DOHH2 (cell line): ENCODE data around the gene GPRC5A.
A peak's percentile ranks its signal among the peaks of the same experiment; 100 is the strongest.

Experiments
- H3F3A ChIP-seq: fragments of 200-600 bp; sonication (generic), shearing (Covaris generic); 2 replicates; pipeline ENCODE4 v1.6.0; 2016; ENCODE audit warnings: antibody characterized with exemption, mild to moderate bottlenecking; ENCODE audit not compliant: control insufficient read depth, insufficient read depth
- H3K27ac ChIP-seq: fragments of 200-600 bp; sonication (generic); 2 replicates; pipeline ENCODE4 v1.5.1; 2014; ENCODE audit warnings: low read depth, mild to moderate bottlenecking, low read length, moderate library complexity
- H3K27me3 ChIP-seq: fragments of 200-600 bp; sonication (generic); 2 replicates; pipeline ENCODE4 v1.6.1; 2014; ENCODE audit warnings: mild to moderate bottlenecking, low read length, mixed read lengths; ENCODE audit not compliant: control insufficient read depth
- H3K36me3 ChIP-seq: fragments of 200-600 bp; sonication (generic); 2 replicates; pipeline ENCODE4 v1.6.1; 2014; ENCODE audit warnings: mild to moderate bottlenecking, low read length, moderate library complexity, mixed read lengths; ENCODE audit not compliant: control insufficient read depth
- H3K4me1 ChIP-seq: fragments of 200-600 bp; sonication (generic); 2 replicates; pipeline ENCODE4 v1.6.1; 2014; ENCODE audit warnings: mild to moderate bottlenecking, low read length, mixed read lengths; ENCODE audit not compliant: control insufficient read depth
- H3K4me2 ChIP-seq: fragments of 200-600 bp; sonication (generic); 2 replicates; pipeline ENCODE4 v1.6.0; 2014; ENCODE audit warnings: mild to moderate bottlenecking, low read length, moderate library complexity
- H3K4me3 ChIP-seq: fragments of 200-600 bp; sonication (generic); 2 replicates; pipeline ENCODE4 v1.5.1; 2014; ENCODE audit warnings: mild to moderate bottlenecking, low read length, mixed read lengths
- H3K79me2 ChIP-seq: fragments of 200-600 bp; sonication (generic); 2 replicates; pipeline ENCODE4 v1.6.1; 2014; ENCODE audit warnings: mild to moderate bottlenecking, low read length, mixed read lengths; ENCODE audit not compliant: control insufficient read depth
- H3K9me2 ChIP-seq: fragments of 200-600 bp; sonication (generic); replicated peaks from 2 replicates; pipeline ENCODE4 v1.6.1; 2014; ENCODE audit warnings: mild to moderate bottlenecking, low read length, mixed read lengths; ENCODE audit not compliant: control insufficient read depth
- H3K9me3 ChIP-seq: fragments of 200-600 bp; sonication (generic); 2 replicates; pipeline ENCODE4 v1.6.1; 2014; ENCODE audit warnings: antibody characterized with exemption, low read length, mixed read lengths; ENCODE audit not compliant: control insufficient read depth, insufficient read depth
- H4K20me1 ChIP-seq: fragments of 200-600 bp; sonication (generic); 2 replicates; pipeline ENCODE4 v1.6.0; 2014; ENCODE audit warnings: low read depth, mild to moderate bottlenecking, antibody characterized with exemption, low read length, moderate library complexity; ENCODE audit not compliant: control insufficient read depth, insufficient read depth
- CTCF ChIP-seq: fragments of 200-600 bp; sonication (generic); IDR thresholded peaks from one replicate; pipeline ENCODE4 v1.5.1; 2014; ENCODE audit warnings: antibody characterized with exemption, mild to moderate bottlenecking, low read depth, low read length; ENCODE audit not compliant: poor library complexity, severe bottlenecking
- EZH2phosphoT487 ChIP-seq: fragments of 200-600 bp; sonication (generic); IDR thresholded peaks from 2 replicates; pipeline ENCODE4 v1.6.1; 2017; ENCODE audit warnings: borderline replicate concordance, mild to moderate bottlenecking, antibody characterized with exemption, low read length, moderate library complexity, mixed read lengths

The GPRC5A gene

DNA sequence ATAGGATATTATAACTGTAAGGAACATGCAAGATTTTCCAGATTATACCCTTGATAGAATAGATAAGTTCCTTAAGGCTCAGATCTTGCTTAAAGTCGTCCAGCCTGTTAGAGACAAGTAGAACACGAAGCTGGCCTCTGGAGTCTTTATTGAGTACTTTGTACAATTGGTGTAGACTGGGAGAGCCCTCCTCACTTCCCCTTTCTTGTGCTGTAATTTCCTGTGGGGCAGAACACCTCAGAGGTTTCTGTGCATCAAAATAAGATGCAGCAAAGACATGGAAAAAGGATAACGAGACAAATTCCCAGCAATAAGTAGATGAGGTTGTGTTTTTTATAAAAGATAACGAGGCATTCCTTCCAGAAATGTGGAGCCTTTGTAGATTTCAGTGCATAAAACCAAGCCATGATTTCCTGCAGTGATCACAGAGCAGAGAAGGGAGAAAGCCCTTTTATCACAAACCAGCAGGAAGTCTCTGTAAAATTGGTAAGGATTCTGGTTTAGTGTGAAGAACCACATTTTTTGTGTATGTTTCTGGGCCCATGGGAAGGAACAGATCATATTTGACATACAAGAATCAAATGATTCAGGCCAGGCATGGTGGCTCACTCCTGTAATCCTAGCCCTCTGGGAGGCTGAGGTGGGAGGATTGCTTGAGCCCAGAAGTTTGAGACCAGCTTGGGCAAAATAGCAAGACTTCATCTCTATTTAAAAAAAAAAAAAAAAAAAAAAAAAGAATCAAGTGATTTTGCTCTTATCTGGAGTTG, 18.0 kb downstream of the GPRC5A start:
- H3K27me3 ChIP-seq = peaks cover 5% of the 10 kb centered on the region; the same call in 1 of the 2 replicates
- H3K4me1 ChIP-seq = peaks cover 21% of the 10 kb centered on the region
- H3K36me3 ChIP-seq = no peaks in the 10 kb centered on the region
- H3K4me2 ChIP-seq = peak overlapping the region; percentile 39
- H3F3A ChIP-seq = no peaks in the 10 kb centered on the region
- H3K4me3 ChIP-seq = 0 out of 2 replicates have a peak overlapping the region, but pooled peaks have one; percentile 18
- no peak overlapping the region for H3K27ac ChIP-seq
- TF ChIP-seq EZH2phosphoT487 (no peak), CTCF (no peak)
- H3K79me2 ChIP-seq = no peaks in the 10 kb centered on the region
- no peaks in the 10 kb centered on the region for H3K9me3 ChIP-seq
- H4K20me1 ChIP-seq = no peaks in the 10 kb centered on the region
- H3K9me2 ChIP-seq = no peaks in the 10 kb centered on the region

GRCh38 chr12:12909995-12910420, 18.6 kb downstream of the GPRC5A start:
- Histone ChIP-seq H3K4me2 (0 out of 2 replicates have a peak overlapping the region, but pooled peaks have one; percentile 5), H3K4me1 (peaks cover 21% of the 10 kb centered on the region), H3K79me2 (no peaks in the 10 kb centered on the region), H4K20me1 (no peaks in the 10 kb centered on the region), H3K4me3 (no peak overlapping the region), H3K36me3 (no peaks in the 10 kb centered on the region), H3K9me3 (no peaks in the 10 kb centered on the region), H3K27me3 (peaks cover 5% of the 10 kb centered on the region; the same call in 1 of the 2 replicates), H3K27ac (no peak overlapping the region), H3K9me2 (no peaks in the 10 kb centered on the region), H3F3A (no peaks in the 10 kb centered on the region)
- TF ChIP-seq EZH2phosphoT487 (no peak), CTCF (no peak)

GRCh38 chr12:12912711-12913110, 21.3 kb downstream of the GPRC5A start:
- Histone ChIP-seq H3K9me3 (no peaks in the 10 kb centered on the region), H3K79me2 (no peaks in the 10 kb centered on the region), H3K4me3 (no peak overlapping the region), H3K27me3 (peaks cover 9% of the 10 kb centered on the region), H3K4me1 (peaks cover 21% of the 10 kb centered on the region), H3K4me2 (no peak overlapping the region), H3K27ac (no peak overlapping the region), H3K9me2 (no peaks in the 10 kb centered on the region), H3K36me3 (no peaks in the 10 kb centered on the region), H3F3A (no peaks in the 10 kb centered on the region), H4K20me1 (no peaks in the 10 kb centered on the region)
- TF ChIP-seq EZH2phosphoT487 (no peak), CTCF (no peak)
